HAP-1 (cell line): ENCODE results near the gene GFY.

Experiments
- DNase-seq, 2 experiments: peaks; one replicate each; pipeline ENCODE4 v3.0.0-alpha.2; 2016 to 2020; ENCODE audit warnings: low spot score in 2 of 2
- H3K27me3 ChIP-seq: fragments of 250-450 bp; sonication (Bioruptor Pico); 2 replicates; pipeline ENCODE4 v1.5.1; 2020; ENCODE audit warnings: low read depth, mild to moderate bottlenecking, moderate library complexity
- H3K36me3 ChIP-seq: fragments of 250-450 bp; sonication (Bioruptor Pico); replicated peaks from 2 replicates; pipeline ENCODE4 v1.5.1; 2020; ENCODE audit warnings: mild to moderate bottlenecking
- H3K4me1 ChIP-seq: fragments of 250-450 bp; sonication (Bioruptor Pico); 2 replicates; pipeline ENCODE4 v1.5.1; 2020; ENCODE audit warnings: mild to moderate bottlenecking
- H3K4me3 ChIP-seq: fragments of 250-450 bp; sonication (Bioruptor Pico); 2 replicates; pipeline ENCODE4 v1.5.1; 2020; ENCODE audit warnings: mild to moderate bottlenecking, moderate library complexity
- H3K9me3 ChIP-seq: fragments of 250-450 bp; sonication (Bioruptor Pico); 2 replicates; pipeline ENCODE4 v1.5.1; 2020; ENCODE audit warnings: mild to moderate bottlenecking, moderate library complexity
- in situ Hi-C: fragments of 300-500 bp; cut with MboI; formaldehyde crosslinking; loops from 3 replicates; pipeline ENCODE4 v1.14.3; 2020; ENCODE audit warnings: low sequenced_read_pairs, inconsistent platforms, mixed read lengths

Gene GFY

GRCh38 chr19:49415102-49415809 lies 9.9 kb upstream of the GFY start:
- Histone ChIP-seq H3K27me3 (peaks cover 23% of the 10 kb centered on the region), H3K4me1 (no peaks in the 10 kb centered on the region), H3K4me3 (no peak overlapping the region)

DNA sequence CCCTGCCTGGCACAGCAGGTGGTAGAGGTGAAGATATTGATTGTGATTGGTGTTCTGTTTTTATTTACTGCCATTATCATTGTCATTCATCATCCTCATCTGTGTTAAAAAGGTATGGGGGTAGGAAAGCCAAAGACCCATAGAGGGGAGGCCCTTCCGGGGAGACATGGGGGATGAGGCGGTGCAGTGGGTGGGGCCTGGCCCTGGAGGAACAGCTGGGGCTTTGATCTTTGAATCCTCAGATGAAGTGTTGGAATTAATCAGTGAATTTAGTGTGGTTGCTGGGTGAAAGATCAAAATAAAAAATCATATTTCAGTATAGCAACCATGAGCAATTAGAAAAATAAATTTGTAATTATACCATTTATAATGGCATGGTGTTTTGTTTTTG lies 9.4 kb upstream of the GFY start:
- Histone ChIP-seq H3K4me3 (no peak overlapping the region), H3K9me3 (no peaks in the 10 kb centered on the region), H3K36me3 (no peaks in the 10 kb centered on the region), H3K27me3 (peaks cover 28% of the 10 kb centered on the region), H3K4me1 (peaks cover 2% of the 10 kb centered on the region; the same call in 1 of the 2 replicates)
- in situ Hi-C loops, result no loop called here
- DNase-seq, result no peak

More at GRCh38 chr19:49415102-49415809, 9.9 kb upstream of the GFY start:
- Histone ChIP-seq H3K9me3 (no peaks in the 10 kb centered on the region), H3K36me3 (no peaks in the 10 kb centered on the region)
- DNase-seq, result no peak
- in situ Hi-C loops, result no loop called here

GRCh38 chr19:49417088-49417487 lies 8.1 kb upstream of the GFY start:
- H3K36me3 ChIP-seq, result no peaks in the 10 kb centered on the region
- H3K4me1 ChIP-seq, result peaks cover 2% of the 10 kb centered on the region; the same call in 1 of the 2 replicates
- DNase-seq, result no peak
- no peak overlapping the region for H3K4me3 ChIP-seq
- no peaks in the 10 kb centered on the region for H3K9me3 ChIP-seq
- in situ Hi-C loops, result no loop called here
- peaks cover 40% of the 10 kb centered on the region for H3K27me3 ChIP-seq

DNA sequence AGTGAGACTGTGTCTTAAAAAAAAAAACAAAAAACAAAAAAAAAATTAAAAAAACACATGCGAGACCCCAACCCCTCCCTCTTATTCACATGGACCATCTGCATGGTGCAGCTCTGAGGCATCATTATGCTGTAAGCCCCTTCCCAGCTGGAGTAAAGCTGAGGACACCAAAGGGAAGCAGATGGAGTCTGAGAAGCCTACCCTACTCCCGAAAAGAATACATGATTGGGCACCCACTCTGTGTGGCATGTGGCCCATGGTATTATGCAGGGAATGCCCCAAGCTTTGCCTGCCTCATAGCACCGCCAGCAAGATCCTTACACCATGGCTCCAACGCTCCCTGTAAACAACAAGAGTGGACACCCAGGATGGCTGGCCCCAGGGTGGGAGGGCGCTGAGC lies 6.7 kb upstream of the GFY start:
- Histone ChIP-seq H3K9me3 (no peaks in the 10 kb centered on the region), H3K4me1 (peaks cover 2% of the 10 kb centered on the region; the same call in 1 of the 2 replicates), H3K27me3 (peaks cover 54% of the 10 kb centered on the region), H3K36me3 (no peaks in the 10 kb centered on the region), H3K4me3 (no peak overlapping the region)
- DNase-seq, result no peak
- in situ Hi-C loops, result no loop called here

DNA sequence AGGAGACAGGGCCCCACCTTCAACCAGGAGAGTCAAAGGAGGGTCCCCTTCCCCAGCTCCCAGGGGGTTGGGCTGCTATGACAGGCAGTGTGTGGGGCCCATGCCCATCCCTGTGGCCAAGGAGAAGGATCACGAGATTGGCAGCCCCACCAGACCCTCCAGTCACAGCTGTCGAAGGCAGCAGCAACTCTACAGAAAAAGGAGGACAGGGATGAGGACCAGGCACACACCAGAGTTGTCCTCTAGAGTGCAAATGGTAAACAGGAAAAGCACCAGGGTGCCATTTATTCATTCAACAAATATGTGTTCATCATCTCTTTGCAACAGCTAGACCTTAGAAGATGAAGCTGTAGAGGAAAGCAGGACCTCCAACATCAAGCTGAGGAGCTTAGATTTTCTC lies 6.0 kb upstream of the GFY start:
- H3K4me3 ChIP-seq, result no peak overlapping the region
- H3K4me1 ChIP-seq, result peaks cover 2% of the 10 kb centered on the region; the same call in 1 of the 2 replicates
- H3K36me3 ChIP-seq, result no peaks in the 10 kb centered on the region
- H3K9me3 ChIP-seq, result no peaks in the 10 kb centered on the region
- peaks cover 60% of the 10 kb centered on the region for H3K27me3 ChIP-seq
- in situ Hi-C loops, result no loop called here
- DNase-seq, result no peak

DNA sequence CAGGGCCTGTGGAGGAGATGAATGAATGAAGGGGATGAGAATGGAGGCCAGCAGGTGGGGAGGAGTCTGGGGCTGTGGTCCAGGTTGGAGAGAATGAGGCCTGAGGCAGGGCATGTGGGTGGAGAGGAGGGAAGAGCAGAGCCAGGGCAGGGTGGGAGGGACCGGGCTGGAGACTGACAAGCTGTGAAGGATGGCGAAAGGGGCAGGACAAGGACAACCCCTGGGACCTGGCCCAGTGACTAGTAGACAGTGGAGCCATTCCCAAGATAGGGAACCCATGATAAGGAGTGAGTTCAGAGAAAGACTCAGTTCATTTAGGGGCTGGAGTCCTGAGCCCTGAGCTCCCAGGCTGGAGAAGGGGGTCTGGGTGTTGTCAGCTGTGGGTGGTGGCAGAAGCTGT lies 5.0 kb upstream of the GFY start:
- in situ Hi-C loops, result no loop called here
- H3K36me3 ChIP-seq, result no peaks in the 10 kb centered on the region
- peaks cover 69% of the 10 kb centered on the region for H3K27me3 ChIP-seq
- peaks cover 2% of the 10 kb centered on the region; the same call in 1 of the 2 replicates for H3K4me1 ChIP-seq
- no peaks in the 10 kb centered on the region for H3K9me3 ChIP-seq
- DNase-seq, result no peak
- no peak overlapping the region for H3K4me3 ChIP-seq

DNA sequence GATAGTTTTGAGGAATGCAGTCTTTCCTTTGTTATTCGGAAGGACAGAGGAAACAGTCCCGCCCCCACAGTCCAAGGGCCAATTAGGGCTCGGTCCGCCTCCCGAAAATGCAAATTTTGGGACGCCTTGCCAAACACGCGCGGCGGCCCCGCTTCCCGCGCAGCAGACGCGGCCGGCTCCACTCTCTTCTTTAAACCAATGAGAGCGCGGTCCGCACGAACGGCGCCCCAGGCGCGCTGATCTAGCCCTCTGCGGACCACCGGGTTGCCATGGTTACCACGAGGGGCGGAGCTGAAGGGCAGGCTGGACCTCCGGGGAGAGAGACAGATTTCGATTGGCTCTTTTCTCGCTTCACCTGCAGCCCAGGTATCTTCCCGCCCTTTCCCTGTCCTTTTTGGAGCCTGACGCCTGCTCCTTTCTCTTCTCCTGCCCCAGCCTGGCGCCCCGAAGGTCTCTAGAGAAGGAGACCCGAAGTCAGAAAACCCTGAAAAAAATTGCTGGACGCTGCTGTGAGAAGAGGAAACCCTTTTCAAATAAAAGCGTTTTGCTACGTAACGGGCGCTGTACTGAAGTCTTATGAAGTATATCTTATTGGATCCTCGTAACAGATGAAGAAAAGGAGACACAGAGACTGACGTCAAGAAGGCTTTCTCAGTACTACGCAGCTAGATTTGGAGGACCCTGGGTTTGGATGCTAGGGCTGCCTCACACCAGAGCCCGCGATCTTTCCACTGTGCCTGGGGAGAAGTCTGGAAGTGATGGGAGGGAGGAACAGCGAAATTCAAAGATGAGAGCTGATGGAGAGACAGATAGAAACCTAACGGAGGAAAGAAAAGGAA lies 3.9 kb upstream of the GFY start:
- Histone ChIP-seq H3K36me3 (no peaks in the 10 kb centered on the region), H3K27me3 (peaks cover 79% of the 10 kb centered on the region), H3K9me3 (no peaks in the 10 kb centered on the region), H3K4me1 (peaks cover 2% of the 10 kb centered on the region; the same call in 1 of the 2 replicates), H3K4me3 (no peak overlapping the region)
- peak; percentile 77 to 86 for DNase-seq
- in situ Hi-C loops, result no loop called here

DNA sequence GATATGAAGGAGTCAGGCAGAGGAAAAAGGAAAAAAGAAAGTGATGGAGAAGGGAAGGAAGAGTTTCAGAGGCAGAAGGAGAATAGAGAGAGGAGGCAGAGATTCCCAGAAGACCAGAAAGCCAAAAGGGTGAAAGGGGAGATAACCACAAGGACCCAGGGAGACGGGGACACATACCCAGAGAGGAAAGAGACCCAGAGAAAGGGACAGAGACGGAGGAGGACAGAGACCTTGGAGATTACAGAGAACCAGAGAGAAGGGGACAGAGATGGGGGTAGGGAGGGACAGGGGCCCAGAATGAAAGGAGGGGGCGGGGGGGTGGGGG lies 3.3 kb upstream of the GFY start:
- Histone ChIP-seq H3K4me3 (no peak overlapping the region), H3K36me3 (no peaks in the 10 kb centered on the region), H3K9me3 (no peaks in the 10 kb centered on the region), H3K27me3 (peaks cover 82% of the 10 kb centered on the region), H3K4me1 (peaks cover 2% of the 10 kb centered on the region; the same call in 1 of the 2 replicates)
- no peak for DNase-seq
- in situ Hi-C loops, result no loop called here

DNA sequence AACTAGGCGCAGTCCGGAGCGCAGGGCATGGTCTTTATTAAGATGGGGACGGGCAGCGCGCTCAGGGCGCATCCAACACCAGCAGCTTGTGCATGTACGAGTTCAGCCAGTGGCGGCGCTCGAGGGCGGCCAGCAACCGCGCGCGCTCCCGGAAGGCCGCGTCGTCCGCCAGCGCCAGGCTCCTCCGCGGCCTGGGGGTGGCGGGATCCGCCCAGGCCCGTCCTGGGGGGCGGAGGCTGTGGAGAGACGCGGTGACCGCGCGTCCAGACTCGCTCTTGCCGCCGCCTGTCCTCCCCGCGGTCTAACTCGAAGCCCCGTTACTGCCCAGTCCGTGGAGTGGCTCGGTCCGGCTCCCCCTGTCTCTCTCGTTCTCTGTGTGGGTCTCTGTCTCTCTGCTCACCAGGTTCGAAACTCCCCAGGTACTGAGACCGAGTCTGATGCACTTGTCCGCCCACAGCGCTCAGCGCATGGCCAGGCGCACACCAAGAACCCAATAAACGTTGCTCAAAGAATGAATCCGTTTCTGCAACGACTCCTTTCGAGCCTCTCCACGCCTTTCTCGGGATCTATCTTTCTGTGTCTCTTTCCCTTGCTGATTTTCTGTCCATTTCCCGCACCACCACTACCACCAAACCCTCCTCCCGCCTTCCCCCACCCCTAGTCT lies 2.6 kb upstream of the GFY start:
- Histone ChIP-seq H3K9me3 (no peaks in the 10 kb centered on the region), H3K4me1 (peaks cover 2% of the 10 kb centered on the region; the same call in 1 of the 2 replicates), H3K4me3 (no peak overlapping the region), H3K36me3 (no peaks in the 10 kb centered on the region), H3K27me3 (peaks cover 82% of the 10 kb centered on the region)
- DNase-seq, result peak; percentile 42 to 78
- in situ Hi-C loops, result no loop called here

GRCh38 chr19:49423071-49423984 lies 1.9 kb upstream of the GFY start, which contains the start of gene PTH2:
Gene PTH2, minus strand, starts transcription at chr19:49423441. Its CDS starts 102 bp downstream, at chr19:49423339.
- Histone ChIP-seq H3K4me3 (no peak within 1 kb of the TSS), H3K4me1 (peaks cover 9% of the 10 kb centered on the region), H3K27me3 (peaks cover 77% of the 10 kb centered on the region), H3K36me3 (no peaks in the 10 kb centered on the region), H3K9me3 (no peaks in the 10 kb centered on the region)
- no peak for DNase-seq
- in situ Hi-C loops, result no loop called here

- no peak for DNase-seq
- Histone ChIP-seq H3K27me3 (peaks cover 72% of the 10 kb centered on the region), H3K4me3 (no peak overlapping the region), H3K36me3 (no peaks in the 10 kb centered on the region), H3K4me1 (peaks cover 11% of the 10 kb centered on the region), H3K9me3 (no peaks in the 10 kb centered on the region)
- in situ Hi-C loops, result no loop called here
Observed at GRCh38 chr19:49423985-49424303, 1.2 kb upstream of the GFY start.

DNA sequence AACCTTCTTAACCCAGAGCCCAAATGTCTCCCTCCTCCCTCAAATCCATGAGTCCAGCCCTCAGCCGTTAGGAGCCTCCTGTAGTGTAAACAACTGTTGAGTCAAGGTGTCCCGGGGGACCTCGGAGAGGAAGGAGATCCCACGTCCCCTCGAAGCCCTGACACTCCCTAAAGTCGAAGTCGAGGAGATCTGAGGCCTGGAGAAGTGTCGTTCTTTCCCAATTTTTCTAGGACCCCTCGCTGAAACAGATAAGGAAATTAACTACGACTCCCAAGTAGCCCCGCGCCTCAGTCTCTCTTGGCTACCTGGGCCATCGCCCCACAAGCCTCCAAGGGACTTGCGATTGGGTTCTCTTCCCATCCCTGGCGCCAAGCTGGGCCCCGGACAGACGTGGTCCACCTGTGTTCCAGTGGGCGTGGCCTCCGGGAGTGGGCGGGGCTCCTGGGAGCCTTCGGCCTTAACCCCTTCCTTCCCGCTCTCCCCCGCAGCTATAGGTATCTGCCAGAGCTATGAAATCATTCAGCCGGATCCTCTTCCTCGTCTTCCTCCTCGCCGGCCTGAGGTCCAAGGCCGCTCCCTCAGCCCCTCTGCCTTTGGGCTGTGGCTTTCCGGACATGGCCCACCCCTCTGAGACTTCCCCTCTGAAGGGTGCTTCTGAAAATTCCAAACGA lies 869 bp downstream of the GFY start:
- in situ Hi-C loops, result no loop called here
- no peaks in the 10 kb centered on the region for H3K36me3 ChIP-seq
- peak in 1 of 2 experiments; percentile 83 for DNase-seq
- no peak overlapping the region for H3K4me3 ChIP-seq
- peaks cover 51% of the 10 kb centered on the region for H3K27me3 ChIP-seq
- H3K4me1 ChIP-seq, result peaks cover 9% of the 10 kb centered on the region
- H3K9me3 ChIP-seq, result no peaks in the 10 kb centered on the region

GRCh38 chr19:49427339-49427738 lies 2.2 kb downstream of the GFY start:
- no peak for DNase-seq
- Histone ChIP-seq H3K27me3 (peaks cover 39% of the 10 kb centered on the region), H3K9me3 (no peaks in the 10 kb centered on the region), H3K4me3 (no peak overlapping the region), H3K36me3 (no peaks in the 10 kb centered on the region), H3K4me1 (peaks cover 9% of the 10 kb centered on the region)
- in situ Hi-C loops, result no loop called here
